Activated CD8-positive, alpha-beta memory T cell treated with anti-CD3 and anti-CD28 coated beads, Interleukin-2, amount 10 ng/mL, durations not matched to agents 7 days and 5 days (primary cell): Measurements from ENCODE around the gene SLCO1B1. TPM values are rescaled to one million over a fixed set of nuclear protein-coding genes. Genes with fewer than 3 reads are reported as not detected.
"Not testable (repeated sequence)": the region's sequence is repeated elsewhere in the genome, so short reads cannot be mapped to it uniquely, and the experiment has no call there.

Experiments used
- ATAC-seq: fragments of 150-1000 bp; cut with Tn5 transposase; one replicate; pipeline ENCODE4 v1.10.0; 2021; ENCODE audit warnings: moderate library complexity
- CTCF ChIA-PET: fragments of 350-600 bp; sonication (Branson Sonifier 250); formaldehyde crosslinking; loops from one replicate; lab custom pipeline; 2021; ENCODE audit warnings: antibody characterized with exemption; lab: Charles Lee
- DNase-seq: peaks from one replicate; pipeline ENCODE4 v3.0.0-alpha.2; 2020
- H3K27ac Mint-ChIP-seq: one replicate; pipeline ENCODE4 v1.8.0; 2021; ENCODE audit warnings: mild to moderate bottlenecking, mixed read lengths
- H3K27me3 Mint-ChIP-seq: one replicate; pipeline ENCODE4 v1.8.0; 2021; ENCODE audit warnings: mixed read lengths
- H3K36me3 Mint-ChIP-seq: one replicate; pipeline ENCODE4 v1.8.0; 2021; ENCODE audit warnings: mild to moderate bottlenecking, mixed read lengths
- H3K4me1 Mint-ChIP-seq: one replicate; pipeline ENCODE4 v1.8.0; 2021; ENCODE audit warnings: mixed read lengths
- H3K4me3 Mint-ChIP-seq: one replicate; pipeline ENCODE4 v1.8.0; 2021; ENCODE audit warnings: mild to moderate bottlenecking, moderate library complexity, mixed read lengths
- H3K9me3 Mint-ChIP-seq: one replicate; pipeline ENCODE4 v1.8.0; 2022; ENCODE audit warnings: low read depth, mixed read lengths
- total RNA-seq, 2 experiments: library from RNA; stranded (reverse); gene quantifications; one replicate each; pipeline ENCODE4 v1.2.3, GENCODE V29; 2021

The SLCO1B1 gene, protein sequence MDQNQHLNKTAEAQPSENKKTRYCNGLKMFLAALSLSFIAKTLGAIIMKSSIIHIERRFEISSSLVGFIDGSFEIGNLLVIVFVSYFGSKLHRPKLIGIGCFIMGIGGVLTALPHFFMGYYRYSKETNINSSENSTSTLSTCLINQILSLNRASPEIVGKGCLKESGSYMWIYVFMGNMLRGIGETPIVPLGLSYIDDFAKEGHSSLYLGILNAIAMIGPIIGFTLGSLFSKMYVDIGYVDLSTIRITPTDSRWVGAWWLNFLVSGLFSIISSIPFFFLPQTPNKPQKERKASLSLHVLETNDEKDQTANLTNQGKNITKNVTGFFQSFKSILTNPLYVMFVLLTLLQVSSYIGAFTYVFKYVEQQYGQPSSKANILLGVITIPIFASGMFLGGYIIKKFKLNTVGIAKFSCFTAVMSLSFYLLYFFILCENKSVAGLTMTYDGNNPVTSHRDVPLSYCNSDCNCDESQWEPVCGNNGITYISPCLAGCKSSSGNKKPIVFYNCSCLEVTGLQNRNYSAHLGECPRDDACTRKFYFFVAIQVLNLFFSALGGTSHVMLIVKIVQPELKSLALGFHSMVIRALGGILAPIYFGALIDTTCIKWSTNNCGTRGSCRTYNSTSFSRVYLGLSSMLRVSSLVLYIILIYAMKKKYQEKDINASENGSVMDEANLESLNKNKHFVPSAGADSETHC
- not detected for total RNA-seq

DNA sequence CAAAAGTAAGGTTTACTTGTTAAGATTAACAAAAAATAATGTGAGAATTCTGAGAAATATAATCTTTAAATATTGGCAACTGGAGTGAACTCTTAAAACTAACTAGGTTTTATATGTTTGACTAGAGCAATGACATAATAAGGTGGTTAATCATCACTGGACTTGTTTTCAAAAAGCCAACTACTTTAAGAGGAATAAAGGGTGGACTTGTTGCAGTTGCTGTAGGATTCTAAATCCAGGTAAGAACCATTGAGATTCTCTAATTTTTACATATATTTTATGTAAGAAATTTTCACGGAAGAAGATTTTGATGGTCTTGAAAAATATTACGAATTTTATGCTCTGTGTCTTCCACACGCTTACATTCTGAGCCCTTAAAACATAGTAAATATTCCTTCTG lies at the start of gene SLCO1B1:
Gene SLCO1B1 (plus strand): TSS at position 197 of the 400 bp plus-strand sequence. CDS start 10,381 bp downstream, outside the sequence.
- Mint-ChIP-seq H3K9me3 (no peaks in the 10 kb centered on the region), H3K36me3 (no peaks in the 10 kb centered on the region)
- CTCF ChIA-PET: no interaction called here

DNA sequence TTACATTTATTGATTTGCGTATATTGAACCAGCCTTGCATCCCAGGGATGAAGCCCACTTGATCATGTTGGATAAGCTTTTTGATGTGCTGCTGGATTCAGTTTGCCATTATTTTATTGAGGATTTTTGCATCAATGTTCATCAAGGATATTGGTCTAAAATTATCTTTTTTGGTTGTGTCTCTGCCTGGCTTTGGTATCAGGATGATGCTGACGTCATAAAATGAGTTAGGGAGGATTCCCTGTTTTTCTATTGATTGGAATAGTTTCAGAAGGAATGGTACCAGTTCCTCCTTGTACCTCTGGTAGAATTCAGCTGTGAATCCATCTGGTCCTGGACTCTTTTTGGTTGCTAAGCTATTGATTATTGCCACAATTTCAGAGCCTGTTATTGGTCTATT lies 46.2 kb upstream of the SLCO1B1 start:
- H3K36me3 Mint-ChIP-seq, H3K27ac Mint-ChIP-seq, H3K4me1 Mint-ChIP-seq, CTCF ChIA-PET, H3K4me3 Mint-ChIP-seq, DNase-seq, H3K27me3 Mint-ChIP-seq, H3K9me3 Mint-ChIP-seq, ATAC-seq: not testable (repeated sequence)

More for the DNA sequence above, at the start of gene SLCO1B1:
- ATAC-seq (no peak), DNase-seq (no peak)
- no peak within 1 kb of the TSS for H3K4me3 Mint-ChIP-seq
- no peaks in the 10 kb centered on the region for H3K4me1 Mint-ChIP-seq
- no peaks in the 10 kb centered on the region for H3K27me3 Mint-ChIP-seq
- no peak within 1 kb of the TSS for H3K27ac Mint-ChIP-seq

GRCh38 chr12:21111732-21112131 lies 19.3 kb upstream of the SLCO1B1 start:
- Mint-ChIP-seq H3K27me3 (no peaks in the 10 kb centered on the region), H3K4me1 (no peaks in the 10 kb centered on the region), H3K9me3 (no peaks in the 10 kb centered on the region), H3K36me3 (no peaks in the 10 kb centered on the region), H3K4me3 (no peak overlapping the region), H3K27ac (no peak overlapping the region)
- CTCF ChIA-PET: no interaction called here
- no peak for DNase-seq
- ATAC-seq: no peak

GRCh38 chr12:21113266-21113665 lies 17.7 kb upstream of the SLCO1B1 start:
- Mint-ChIP-seq H3K27me3 (no peaks in the 10 kb centered on the region), H3K4me3 (no peak overlapping the region), H3K36me3 (no peaks in the 10 kb centered on the region), H3K4me1 (no peaks in the 10 kb centered on the region), H3K9me3 (no peaks in the 10 kb centered on the region), H3K27ac (no peak overlapping the region)
- ATAC-seq (no peak), DNase-seq (no peak)
- CTCF ChIA-PET: no interaction called here

DNA sequence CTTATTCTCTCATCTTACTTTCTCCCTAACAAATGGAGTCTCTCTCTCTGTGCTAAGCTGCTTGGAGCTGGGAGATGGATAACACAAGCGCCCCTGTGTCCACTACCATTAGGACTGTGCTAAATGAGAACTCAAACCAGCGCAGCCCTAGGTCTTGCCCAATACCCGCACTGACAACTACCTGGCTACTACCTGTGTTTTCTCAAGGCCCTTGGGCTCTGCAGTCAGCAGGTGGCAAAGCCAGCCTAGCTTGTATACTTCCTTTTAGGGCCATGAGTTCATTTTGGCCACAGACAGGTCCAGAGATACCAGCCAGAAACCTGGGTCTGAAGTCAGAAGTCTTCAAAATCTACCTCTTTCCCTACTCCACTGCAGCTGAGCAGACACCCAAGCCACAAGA lies 13.0 kb upstream of the SLCO1B1 start:
- ATAC-seq: no peak
- Mint-ChIP-seq H3K4me1 (no peaks in the 10 kb centered on the region), H3K9me3 (no peaks in the 10 kb centered on the region), H3K27ac (no peak overlapping the region), H3K36me3 (no peaks in the 10 kb centered on the region), H3K4me3 (no peak overlapping the region), H3K27me3 (no peaks in the 10 kb centered on the region)
- DNase-seq: no peak
- CTCF ChIA-PET: no interaction called here

- ATAC-seq (no peak), DNase-seq (no peak)
- Mint-ChIP-seq H3K27me3 (no peaks in the 10 kb centered on the region), H3K9me3 (no peaks in the 10 kb centered on the region), H3K36me3 (no peaks in the 10 kb centered on the region), H3K4me3 (no peak overlapping the region), H3K4me1 (no peaks in the 10 kb centered on the region), H3K27ac (no peak overlapping the region)
- CTCF ChIA-PET: no interaction called here
These were observed 12.2 kb upstream of the SLCO1B1 start for GRCh38 chr12:21118760-21119159.

DNA sequence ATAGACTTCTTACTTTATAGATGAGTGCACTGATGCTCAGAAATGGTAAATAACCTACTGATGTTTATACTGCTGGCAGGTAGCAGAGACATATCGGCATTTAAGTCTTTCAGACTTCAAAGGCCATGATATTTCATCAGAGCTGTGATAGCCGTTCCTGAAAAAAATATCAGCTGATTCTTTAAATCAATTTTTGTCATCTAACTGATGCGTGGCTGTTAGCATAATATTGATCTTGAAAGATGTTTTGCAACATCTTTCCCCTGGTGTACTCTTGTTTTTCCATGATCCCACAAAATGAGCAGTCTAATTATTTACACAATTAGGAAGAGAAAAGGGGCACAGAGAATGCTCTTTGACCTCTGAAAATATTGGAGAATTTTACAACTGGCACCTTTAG lies 1.6 kb upstream of the SLCO1B1 start:
- CTCF ChIA-PET: no interaction called here
- DNase-seq (no peak), ATAC-seq (no peak)
- no peak overlapping the region for H3K27ac Mint-ChIP-seq
- H3K36me3 Mint-ChIP-seq: no peaks in the 10 kb centered on the region
- no peaks in the 10 kb centered on the region for H3K27me3 Mint-ChIP-seq
- H3K4me3 Mint-ChIP-seq: no peak overlapping the region
- no peaks in the 10 kb centered on the region for H3K4me1 Mint-ChIP-seq
- H3K9me3 Mint-ChIP-seq: peaks cover 2% of the 10 kb centered on the region

DNA sequence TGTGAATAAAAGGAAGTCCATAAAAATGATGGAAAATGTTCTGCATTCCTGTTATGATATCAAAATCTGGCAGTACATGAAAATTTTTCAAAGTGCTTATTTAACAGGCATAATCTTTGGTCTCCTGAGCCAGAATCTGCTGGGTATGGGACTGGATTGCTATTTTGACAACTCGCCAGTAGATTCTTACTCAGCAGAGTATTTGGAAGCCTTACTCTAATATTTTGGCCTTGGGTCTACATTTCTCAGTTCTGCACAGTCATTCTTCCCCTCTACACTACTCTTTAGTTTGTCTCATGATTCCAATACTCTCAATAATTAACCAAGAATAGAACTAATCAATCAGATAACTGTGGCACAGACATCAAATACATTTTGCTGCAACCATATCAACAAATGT lies 1.1 kb upstream of the SLCO1B1 start:
- CTCF ChIA-PET: no interaction called here

DNA sequence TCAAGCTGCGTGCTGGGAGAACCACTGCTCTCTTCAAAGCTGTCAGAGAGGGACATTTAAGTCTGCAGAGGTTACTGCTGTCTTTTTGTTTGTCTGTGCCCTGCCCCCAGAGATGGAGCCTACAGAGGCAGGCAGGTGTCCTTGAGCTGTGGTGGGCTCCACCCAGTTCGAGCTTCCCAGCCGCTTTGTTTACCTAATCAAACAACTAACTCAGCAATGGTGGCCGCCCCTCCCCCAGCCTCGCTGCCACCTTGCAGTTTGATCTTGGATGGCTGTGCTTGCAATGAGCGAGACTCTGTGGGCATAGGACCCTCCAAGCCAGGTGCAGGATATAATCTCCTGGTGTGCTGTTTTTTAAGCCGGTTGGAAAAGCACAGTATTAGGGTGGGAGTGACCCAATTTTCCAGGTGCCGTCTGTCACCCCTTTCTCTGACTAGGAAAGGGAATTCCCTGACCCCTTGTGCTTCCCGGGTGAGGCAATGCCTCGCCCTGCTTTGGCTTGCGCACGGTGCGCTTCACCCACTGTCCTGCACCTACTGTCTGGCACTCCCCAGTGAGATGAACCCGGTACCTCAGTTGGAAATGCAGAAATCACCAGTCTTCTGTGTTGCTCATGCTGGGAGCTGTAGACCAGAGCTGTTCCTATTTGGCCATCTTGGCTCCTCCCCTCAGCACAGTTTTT lies 6.5 kb downstream of the SLCO1B1 start:
- CTCF ChIA-PET, H3K4me1 Mint-ChIP-seq, H3K36me3 Mint-ChIP-seq: not testable (repeated sequence)

More for the DNA sequence above, 1.1 kb upstream of the SLCO1B1 start:
- Mint-ChIP-seq H3K36me3 (no peaks in the 10 kb centered on the region), H3K4me3 (no peak overlapping the region), H3K27me3 (no peaks in the 10 kb centered on the region), H3K4me1 (no peaks in the 10 kb centered on the region), H3K9me3 (no peaks in the 10 kb centered on the region), H3K27ac (no peak overlapping the region)
- ATAC-seq (no peak), DNase-seq (no peak)

DNA sequence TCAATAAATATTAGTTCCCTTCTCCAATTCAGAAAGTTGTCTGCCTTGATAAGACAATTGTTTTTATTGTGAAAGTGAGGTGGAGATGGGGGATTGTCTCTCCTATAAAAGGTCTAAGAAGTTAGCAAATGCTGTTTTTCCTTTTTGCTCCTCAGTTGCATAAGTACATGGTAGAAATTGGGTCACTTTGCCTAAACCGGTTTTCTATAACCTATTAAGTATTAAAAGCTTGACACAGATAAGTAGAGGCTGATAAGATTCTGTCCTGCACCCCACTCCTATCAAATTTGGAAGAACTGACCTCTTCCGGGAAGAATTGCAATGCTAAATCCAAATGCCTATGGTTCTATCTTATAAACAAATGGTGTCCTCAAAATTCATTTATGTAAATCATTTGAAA lies 7.0 kb downstream of the SLCO1B1 start:
- DNase-seq: no peak
- CTCF ChIA-PET: no interaction called here
- ATAC-seq: no peak
- peaks cover 2% of the 10 kb centered on the region for H3K9me3 Mint-ChIP-seq
- H3K4me1 Mint-ChIP-seq: no peaks in the 10 kb centered on the region
- H3K4me3 Mint-ChIP-seq: no peak overlapping the region
- H3K27ac Mint-ChIP-seq: no peak overlapping the region
- no peaks in the 10 kb centered on the region for H3K27me3 Mint-ChIP-seq
- H3K36me3 Mint-ChIP-seq: no peaks in the 10 kb centered on the region

More for the DNA sequence above, 6.5 kb downstream of the SLCO1B1 start:
- not testable (repeated sequence) for H3K27me3 Mint-ChIP-seq, H3K27ac Mint-ChIP-seq, H3K9me3 Mint-ChIP-seq, H3K4me3 Mint-ChIP-seq, DNase-seq, ATAC-seq

- Mint-ChIP-seq H3K4me1 (no peaks in the 10 kb centered on the region), H3K27me3 (no peaks in the 10 kb centered on the region), H3K4me3 (no peak overlapping the region), H3K36me3 (no peaks in the 10 kb centered on the region), H3K27ac (no peak overlapping the region), H3K9me3 (no peaks in the 10 kb centered on the region)
- CTCF ChIA-PET: no interaction called here
- ATAC-seq: no peak
- no peak for DNase-seq
These were observed 13.3 kb downstream of the SLCO1B1 start for GRCh38 chr12:21144309-21144708.

DNA sequence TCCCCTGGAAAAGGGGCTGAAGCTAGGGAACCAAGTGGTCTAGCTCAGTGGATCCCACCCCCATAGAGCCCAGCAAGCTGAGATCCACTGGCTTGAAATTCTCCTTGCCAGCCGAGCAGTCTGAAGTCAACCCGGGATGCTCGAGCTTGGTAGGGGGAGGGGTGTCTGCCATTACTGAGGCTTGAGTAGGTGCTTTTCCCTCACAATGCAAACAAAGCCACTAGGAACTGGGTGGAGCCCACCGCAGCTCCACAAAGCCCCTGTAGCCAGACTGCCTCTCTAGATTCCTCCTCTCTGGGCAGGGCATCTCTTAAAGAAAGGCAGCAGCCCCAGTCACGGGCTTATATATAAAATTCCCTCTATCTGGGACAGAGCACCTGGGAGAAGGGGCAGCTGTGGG lies 18.9 kb downstream of the SLCO1B1 start:
- H3K4me1 Mint-ChIP-seq, H3K27me3 Mint-ChIP-seq, H3K9me3 Mint-ChIP-seq, DNase-seq, CTCF ChIA-PET, H3K27ac Mint-ChIP-seq, ATAC-seq, H3K4me3 Mint-ChIP-seq, H3K36me3 Mint-ChIP-seq: not testable (repeated sequence)

DNA sequence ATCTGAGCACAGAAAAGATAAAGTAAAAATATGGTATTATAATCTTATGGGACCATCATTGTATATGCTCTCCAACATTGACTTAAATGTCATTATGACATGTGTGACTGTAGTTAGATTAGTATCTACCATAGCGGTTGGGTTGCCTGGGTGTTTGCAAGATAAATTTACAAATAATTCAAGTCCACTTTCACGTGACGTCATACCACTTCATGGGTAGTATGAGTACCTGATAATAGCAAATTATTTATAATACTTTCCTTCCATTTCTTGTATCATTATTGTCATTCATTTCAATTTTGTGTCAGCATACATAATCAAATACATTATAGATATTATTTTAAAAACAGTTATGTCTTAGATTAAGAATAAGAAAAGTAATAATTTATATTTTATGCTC lies 20.2 kb downstream of the SLCO1B1 start:
- CTCF ChIA-PET: no interaction called here
- H3K4me3 Mint-ChIP-seq: no peak overlapping the region
- no peaks in the 10 kb centered on the region for H3K27me3 Mint-ChIP-seq
- H3K9me3 Mint-ChIP-seq: no peaks in the 10 kb centered on the region
- H3K36me3 Mint-ChIP-seq: no peaks in the 10 kb centered on the region
- DNase-seq (no peak), ATAC-seq (no peak)
- H3K27ac Mint-ChIP-seq: no peak overlapping the region
- no peaks in the 10 kb centered on the region for H3K4me1 Mint-ChIP-seq
